ENCODE data around the gene P2RX4. TPM values are rescaled to one million over a fixed set of nuclear protein-coding genes. Genes with fewer than 3 reads are reported as not detected.

P2RX4 gene
- total RNA-seq, 3 donors from 2014 or later, result 62.9 to 114 (median 86.9) TPM

DNA sequence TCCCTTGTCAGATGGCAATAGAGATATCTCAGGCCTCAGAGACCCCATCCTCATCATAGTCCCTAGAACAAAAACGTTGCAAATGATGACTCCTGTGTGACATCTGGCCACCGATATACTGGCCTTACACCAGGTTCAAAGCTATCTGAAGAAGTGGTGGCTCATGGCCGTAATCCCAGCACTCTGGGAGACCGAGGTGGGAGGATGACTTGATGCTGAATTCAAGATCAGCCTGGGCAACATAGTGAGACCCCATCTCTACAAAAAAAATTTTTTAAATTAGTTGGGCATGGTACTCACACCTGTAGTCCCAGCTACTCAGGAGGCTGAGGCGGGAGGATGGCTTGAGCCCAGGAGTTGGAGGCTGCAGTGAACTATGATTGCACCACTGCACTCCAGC is 73.5 kb downstream of the P2RX4 start:
- Histone ChIP-seq H3K36me3 (no peaks in the 10 kb centered on the region), H3K27ac (no peak overlapping the region), H3K4me3 (no peak overlapping the region), H3K27me3 (no peaks in the 10 kb centered on the region), H3K4me1 (no peaks in the 10 kb centered on the region), H3K9me3 (no peaks in the 10 kb centered on the region)
- intact Hi-C loops (cut with DNase I; ENCODE audit: low total_unique reads), result no loop called here
- TF ChIP-seq POLR2A (IDR thresholded peaks at IDR 0.05), result no peak
- TF ChIP-seq, protein P1, sequence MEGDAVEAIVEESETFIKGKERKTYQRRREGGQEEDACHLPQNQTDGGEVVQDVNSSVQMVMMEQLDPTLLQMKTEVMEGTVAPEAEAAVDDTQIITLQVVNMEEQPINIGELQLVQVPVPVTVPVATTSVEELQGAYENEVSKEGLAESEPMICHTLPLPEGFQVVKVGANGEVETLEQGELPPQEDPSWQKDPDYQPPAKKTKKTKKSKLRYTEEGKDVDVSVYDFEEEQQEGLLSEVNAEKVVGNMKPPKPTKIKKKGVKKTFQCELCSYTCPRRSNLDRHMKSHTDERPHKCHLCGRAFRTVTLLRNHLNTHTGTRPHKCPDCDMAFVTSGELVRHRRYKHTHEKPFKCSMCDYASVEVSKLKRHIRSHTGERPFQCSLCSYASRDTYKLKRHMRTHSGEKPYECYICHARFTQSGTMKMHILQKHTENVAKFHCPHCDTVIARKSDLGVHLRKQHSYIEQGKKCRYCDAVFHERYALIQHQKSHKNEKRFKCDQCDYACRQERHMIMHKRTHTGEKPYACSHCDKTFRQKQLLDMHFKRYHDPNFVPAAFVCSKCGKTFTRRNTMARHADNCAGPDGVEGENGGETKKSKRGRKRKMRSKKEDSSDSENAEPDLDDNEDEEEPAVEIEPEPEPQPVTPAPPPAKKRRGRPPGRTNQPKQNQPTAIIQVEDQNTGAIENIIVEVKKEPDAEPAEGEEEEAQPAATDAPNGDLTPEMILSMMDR (IDR thresholded peaks at IDR 0.05), result no peak
- TF ChIP-seq POLR2AphosphoS5 (IDR thresholded peaks at IDR 0.05), result no peak
- no peak for DNase-seq (ENCODE audit: low spot score in 2 of 2)

Other genes starting within 250 kb of the P2RX4 start
- under 1 TPM in 2 of 3 donors, not detected in 1; 0.29 to 0.33 TPM for gene HNF1A, start 231.6 kb upstream of the P2RX4 start, total RNA-seq
- 10 to 100 TPM in 1 of 3 donors, 1 to 10 TPM in 2; 9.4 to 13.0 (median 9.8) TPM for gene C12orf43, start 193.6 kb upstream of the P2RX4 start, total RNA-seq
- 1 to 10 TPM in 2 of 3 donors, under 1 TPM in 1; 0.32 to 1.3 (median 1.0) TPM for gene OASL, start 170.9 kb upstream of the P2RX4 start, total RNA-seq
- gene P2RX7, start 77.3 kb upstream of the P2RX4 start, total RNA-seq, result 1 to 10 TPM; 3.8 to 8.5 (median 3.9) TPM
- 10 to 100 TPM; 27.4 to 32.0 (median 29.2) TPM for gene CAMKK2, start 86.6 kb downstream of the P2RX4 start, total RNA-seq
- 100 to 1,000 TPM; 109 to 169 (median 147) TPM for gene ANAPC5, start 142.3 kb downstream of the P2RX4 start, total RNA-seq
- gene RNF34, start 190.0 kb downstream of the P2RX4 start, total RNA-seq, result 10 to 100 TPM; 32.4 to 47.3 (median 45.1) TPM